HT-29 (cell line): ENCODE data around the gene DDX60. TPM values are rescaled to one million over a fixed set of nuclear protein-coding genes. Genes with fewer than 3 reads are reported as not detected.
"Not testable (repeated sequence)": the region's sequence is repeated elsewhere in the genome, so short reads cannot be mapped to it uniquely, and the experiment has no call there.

ENCODE experiments used
- DNase-seq: peaks from one replicate; pipeline ENCODE4 v3.0.0-alpha.2; 2015; ENCODE audit warnings: low spot score
- total RNA-seq: library from RNA; depleted of rRNA; stranded (reverse); fragments of >200 nt; shearing (Covaris generic); gene quantifications from 2 replicates; pipeline ENCODE4 v1.2.3, GENCODE V29; 2014

The DDX60 gene
- total RNA-seq, 1 experiment from 2014 or later, result 3.6 TPM

GRCh38 chr4:168304744-168305459 is 13.7 kb downstream of the DDX60 start:
- DNase-seq, result peak; percentile 2

DNA sequence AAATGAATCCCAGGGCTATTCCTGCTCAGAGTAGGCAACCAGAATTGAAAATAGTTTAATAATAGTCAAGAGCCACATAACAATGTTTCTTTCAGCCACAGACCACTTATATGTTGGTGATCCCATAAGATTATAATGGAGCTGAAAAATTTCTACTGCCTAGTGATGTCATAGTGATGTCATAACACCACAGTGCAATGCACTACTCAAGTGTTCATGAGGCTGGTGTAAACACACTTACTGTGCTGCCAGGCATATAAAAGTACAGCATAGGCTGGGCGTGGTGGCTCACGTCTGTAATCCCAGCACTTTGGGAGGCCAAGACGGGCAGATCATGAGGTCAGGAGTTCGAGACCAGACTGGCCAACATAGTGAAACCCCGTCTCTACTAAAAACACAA is 15.1 kb downstream of the DDX60 start:
- not testable (repeated sequence) for DNase-seq

DNA sequence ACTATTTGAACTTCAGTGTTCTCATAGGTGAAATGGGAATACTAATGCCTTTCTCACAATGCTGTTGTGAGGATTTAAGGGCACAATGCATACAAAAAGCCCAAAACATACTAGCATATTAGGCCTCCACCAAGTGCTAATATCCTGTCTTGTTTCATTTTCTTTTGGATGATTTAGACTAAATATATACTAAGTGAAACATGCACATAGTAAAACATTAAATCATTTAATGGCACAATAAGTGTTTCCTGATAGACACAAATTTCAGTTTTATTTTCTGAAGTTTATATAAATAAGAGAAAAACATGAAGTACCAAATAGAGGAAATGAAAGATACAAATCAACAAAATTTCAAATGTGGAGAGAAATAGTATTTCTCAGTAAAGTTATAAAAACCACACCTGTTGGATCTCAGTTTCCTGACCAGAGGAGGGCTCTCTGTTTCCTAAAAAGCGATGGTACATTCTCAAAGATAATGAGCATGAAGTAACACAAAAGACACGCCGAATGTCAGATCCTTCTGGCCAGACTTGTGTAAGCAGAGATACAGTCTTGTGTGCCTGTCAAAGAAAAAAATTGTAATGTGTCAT is 25.1 kb downstream of the DDX60 start:
- DNase-seq, result no peak

DNA sequence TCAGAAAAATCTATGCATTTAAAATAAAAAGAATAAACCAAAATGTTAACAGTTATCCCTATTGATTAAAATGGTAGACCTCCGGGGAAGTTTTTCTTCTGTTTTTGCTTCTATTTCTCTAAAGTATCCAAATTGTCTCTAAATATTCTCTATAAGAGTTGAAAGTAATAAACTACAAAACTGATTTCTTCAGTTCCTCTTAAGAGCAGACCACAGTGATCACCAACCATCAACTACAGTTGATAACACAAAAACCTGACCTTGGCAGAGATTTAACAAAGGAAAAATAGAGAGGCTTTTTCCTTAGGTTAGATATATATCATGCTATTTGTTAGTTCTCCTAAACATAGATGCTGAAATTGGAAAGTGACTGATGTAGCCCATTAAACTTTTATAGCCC is 27.3 kb downstream of the DDX60 start:
- no peak for DNase-seq

- not testable (repeated sequence) for DNase-seq
Measured at GRCh38 chr4:168285850-168286249, 32.7 kb downstream of the DDX60 start.

GRCh38 chr4:168279556-168279955 is 39.0 kb downstream of the DDX60 start:
- DNase-seq, result no peak

GRCh38 chr4:168275836-168276235 is 42.7 kb downstream of the DDX60 start:
- no peak for DNase-seq

- no peak for DNase-seq
Measured at GRCh38 chr4:168274871-168275270, 43.7 kb downstream of the DDX60 start.

DNA sequence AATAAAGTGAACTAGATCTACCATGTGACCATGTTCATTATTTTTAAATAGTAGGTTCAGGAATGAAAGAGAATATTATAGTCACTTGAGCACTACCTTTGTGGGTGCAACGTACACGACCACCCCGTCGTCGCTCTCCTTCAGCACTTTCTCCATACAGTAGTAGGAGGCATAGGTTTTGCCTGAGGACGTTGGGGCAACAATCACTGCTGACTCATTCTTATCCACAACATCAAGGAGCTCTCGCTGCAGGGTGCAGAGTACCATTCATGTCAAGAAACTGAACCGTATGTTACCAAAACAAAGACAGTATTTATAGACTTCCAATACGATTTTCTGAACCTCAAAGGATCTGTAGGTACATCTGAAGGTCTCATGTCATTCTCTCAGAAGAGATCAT is 44.7 kb downstream of the DDX60 start:
- no peak for DNase-seq

DNA sequence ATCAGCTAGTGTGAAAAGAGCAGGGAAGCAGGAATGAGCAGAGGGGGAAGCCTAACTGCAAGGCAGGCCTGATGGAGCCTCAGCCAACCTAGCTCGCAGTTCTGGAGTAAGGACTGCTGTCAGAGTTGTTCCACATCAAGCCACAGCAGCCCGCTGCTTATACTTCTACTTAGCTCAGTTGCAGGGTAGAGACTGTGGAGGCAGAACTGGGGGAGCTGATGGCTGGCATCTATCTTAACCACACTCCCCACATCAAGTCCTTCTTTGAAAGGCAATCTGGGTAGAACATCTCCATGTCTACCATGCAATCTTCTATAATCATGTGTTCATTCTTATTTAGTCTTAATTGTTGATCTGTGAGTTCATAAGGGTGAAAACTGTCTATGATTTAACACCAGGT is 46.1 kb downstream of the DDX60 start:
- DNase-seq, result no peak

DNA sequence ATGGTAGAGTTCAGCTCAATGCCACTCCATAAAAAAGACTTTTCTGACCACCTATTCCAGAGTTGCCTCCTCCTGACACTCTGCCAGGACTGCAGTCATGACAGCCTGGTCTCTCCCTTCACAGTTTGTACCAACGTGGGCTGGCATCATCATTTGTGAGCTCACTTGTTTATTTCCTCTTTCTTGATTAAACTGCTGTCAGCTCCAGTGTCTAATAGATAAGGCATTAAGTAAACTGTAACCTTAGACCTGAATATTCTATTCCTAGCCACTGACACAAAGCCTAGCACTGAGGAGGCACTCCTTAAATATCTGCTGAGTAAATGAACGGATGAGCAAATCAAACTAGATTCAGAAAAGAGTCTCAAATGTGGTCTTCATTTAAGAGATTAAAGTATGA is 48.7 kb downstream of the DDX60 start:
- DNase-seq, result no peak

DNA sequence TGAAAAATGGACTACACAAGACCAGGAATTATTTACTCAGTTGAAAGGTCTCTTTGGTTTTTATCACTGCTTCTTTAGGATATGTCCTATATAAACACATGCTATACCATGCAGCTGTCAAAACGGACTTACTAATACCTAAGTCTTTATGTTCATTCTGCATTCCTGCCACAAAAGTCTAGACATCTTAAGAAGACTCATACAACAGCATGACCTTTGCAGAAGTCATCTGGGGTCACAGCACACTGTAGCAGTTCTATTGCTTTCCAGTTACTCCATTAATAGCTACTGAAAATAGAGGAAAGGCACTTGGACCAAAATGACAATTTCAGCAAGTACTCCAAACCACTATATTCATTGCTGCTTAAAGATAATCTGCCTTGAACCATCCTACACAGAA is 53.2 kb downstream of the DDX60 start:
- no peak for DNase-seq

GRCh38 chr4:168264903-168265302 is 53.6 kb downstream of the DDX60 start:
- DNase-seq, result no peak

GRCh38 chr4:168263039-168263438 is 55.5 kb downstream of the DDX60 start:
- DNase-seq, result no peak

GRCh38 chr4:168259096-168259495 is 59.5 kb downstream of the DDX60 start:
- DNase-seq, result no peak

DNA sequence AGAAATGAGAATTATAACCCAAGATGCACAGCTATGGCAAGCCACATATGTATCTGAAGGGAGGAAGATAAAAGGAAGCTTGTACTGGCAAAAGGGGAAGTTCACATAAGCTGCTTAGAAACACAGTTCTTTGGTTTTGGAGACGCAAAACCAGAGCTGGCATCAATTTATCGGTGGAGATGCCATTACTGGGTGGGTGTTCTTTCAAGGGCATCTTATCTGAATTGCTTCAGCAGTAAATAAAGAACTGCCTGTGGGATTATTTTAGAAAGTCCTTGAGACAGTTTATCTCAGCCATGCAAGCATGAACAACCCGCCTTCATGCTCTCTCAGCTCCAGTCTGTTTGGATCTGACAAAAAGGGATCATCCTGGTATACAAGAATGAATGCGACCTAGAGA is 60.8 kb downstream of the DDX60 start:
- no peak for DNase-seq

GRCh38 chr4:168248176-168248710 is 70.3 kb downstream of the DDX60 start:
- DNase-seq, result no peak

- no peak for DNase-seq
Measured at GRCh38 chr4:168247603-168248002, 70.9 kb downstream of the DDX60 start.

DNA sequence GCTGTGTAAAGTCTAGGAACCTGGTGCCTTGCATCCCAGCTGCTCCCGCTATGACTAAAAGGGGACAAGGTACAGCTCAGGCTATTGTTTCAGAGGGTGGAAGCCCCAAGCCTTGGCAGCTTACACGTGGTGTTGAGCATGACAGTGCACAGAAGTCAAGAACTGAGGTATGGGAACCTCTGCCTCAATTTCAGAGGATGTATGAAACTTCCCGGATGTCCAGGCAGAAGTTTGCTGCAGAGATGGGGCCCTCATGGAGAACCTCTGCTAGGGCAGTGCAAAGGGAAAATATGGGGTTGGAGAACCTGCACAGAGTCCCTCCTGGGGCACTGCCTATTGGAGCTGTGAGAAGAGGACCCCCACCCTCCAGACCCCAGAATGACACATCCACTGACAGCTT is 76.6 kb downstream of the DDX60 start:
- DNase-seq, result no peak

DNA sequence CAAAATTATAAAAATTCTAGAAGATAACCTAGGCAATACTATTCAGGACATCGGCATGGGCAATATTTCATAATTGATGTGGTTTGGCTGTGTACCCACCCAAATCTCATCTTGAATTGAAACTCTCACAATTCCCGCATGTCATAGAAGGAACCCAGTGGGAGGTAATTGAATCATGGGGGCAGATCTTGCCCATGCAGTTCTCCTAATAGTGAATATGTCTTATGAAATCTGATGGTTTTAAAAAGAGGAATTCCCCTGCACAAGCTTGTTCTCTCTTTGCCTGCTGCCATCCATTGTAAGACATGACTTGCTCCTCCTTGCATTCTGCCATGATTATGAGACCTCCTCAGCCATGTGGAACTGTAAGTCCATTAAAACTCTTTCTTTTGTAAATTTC is 77.7 kb downstream of the DDX60 start:
- no peak for DNase-seq

- DNase-seq, result peak; percentile 13
Measured at GRCh38 chr4:168221301-168221700, 97.3 kb downstream of the DDX60 start.

- DNase-seq, result no peak
Measured at GRCh38 chr4:168220893-168221292, 97.7 kb downstream of the DDX60 start.

- no peak for DNase-seq
Measured at GRCh38 chr4:168218645-168219044, 99.9 kb downstream of the DDX60 start.
